ENCODE measurements around the gene PCBD2.
"Not testable (repeated sequence)": the region's sequence is repeated elsewhere in the genome, so short reads cannot be mapped to it uniquely, and the experiment has no call there.

Gene PCBD2

DNA sequence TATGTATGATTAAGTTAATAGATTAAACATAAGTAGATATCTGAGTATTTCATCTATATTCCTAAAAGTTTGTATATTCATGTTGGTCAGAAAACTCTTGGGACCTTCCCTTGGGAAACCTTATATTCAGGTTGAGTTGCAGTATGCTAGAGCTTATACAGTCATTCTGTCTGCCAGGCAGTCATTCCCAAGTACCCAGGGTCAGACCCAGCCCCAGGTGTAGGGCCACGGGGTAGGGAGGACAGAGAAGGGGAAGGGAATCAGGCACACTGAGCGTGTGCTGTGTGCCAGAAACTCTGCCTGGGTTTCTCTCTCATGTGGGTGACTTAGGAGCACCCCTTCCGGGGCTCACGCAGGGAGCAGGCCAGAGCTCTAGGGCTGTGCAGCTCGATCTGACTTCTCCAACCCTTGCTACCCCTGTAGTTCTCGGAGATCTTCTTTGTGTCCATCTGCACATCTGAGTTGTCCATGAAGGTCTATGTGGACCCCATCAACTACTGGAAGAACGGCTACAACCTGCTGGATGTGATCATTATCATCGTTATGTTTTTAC, 91.0 kb downstream of the PCBD2 start:
- no peak overlapping the region for H3K9ac ChIP-seq (ENCODE audit: low read depth, low read length)
- H3K9me3 ChIP-seq (ENCODE audit: control insufficient read depth, insufficient read depth, low read length): no peaks in the 10 kb centered on the region
- H3K4me3 ChIP-seq (ENCODE audit: low read depth, low read length): no peak overlapping the region
- H3K27me3 ChIP-seq (ENCODE audit: control insufficient read depth, insufficient read depth, low read length): no peaks in the 10 kb centered on the region
- no peaks in the 10 kb centered on the region for H3K4me1 ChIP-seq (ENCODE audit: control insufficient read depth, insufficient read depth, low read length)
- no peaks in the 10 kb centered on the region for H3K36me3 ChIP-seq (ENCODE audit: control insufficient read depth, insufficient read depth, low read length)

DNA sequence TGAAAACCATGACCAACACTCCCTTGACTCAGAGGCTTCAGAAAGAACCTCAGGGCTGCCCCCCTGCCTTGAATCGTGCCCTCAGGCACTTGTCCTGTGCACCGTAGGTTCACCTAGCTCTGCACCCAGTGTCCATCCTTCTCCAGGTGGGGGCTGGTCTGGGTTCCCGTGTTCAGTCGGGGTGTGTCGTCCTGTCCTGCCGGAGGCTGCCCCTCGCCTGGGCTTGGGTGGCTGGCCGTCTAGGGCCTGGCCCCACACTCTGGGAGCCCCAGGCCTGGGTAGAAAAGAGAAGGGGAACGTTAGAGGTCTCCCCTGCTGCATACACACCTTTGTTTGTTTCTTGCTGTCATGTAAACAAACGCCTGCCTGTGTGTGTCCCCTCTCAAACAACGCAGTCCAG, 92.1 kb downstream of the PCBD2 start:
- Histone ChIP-seq H3K9ac (ENCODE audit: low read depth, low read length) (no peak overlapping the region), H3K4me1 (ENCODE audit: control insufficient read depth, insufficient read depth, low read length) (no peaks in the 10 kb centered on the region), H3K4me3 (ENCODE audit: low read depth, low read length) (no peak overlapping the region), H3K36me3 (ENCODE audit: control insufficient read depth, insufficient read depth, low read length) (no peaks in the 10 kb centered on the region), H3K27me3 (ENCODE audit: control insufficient read depth, insufficient read depth, low read length) (no peaks in the 10 kb centered on the region), H3K9me3 (ENCODE audit: control insufficient read depth, insufficient read depth, low read length) (no peaks in the 10 kb centered on the region)

DNA sequence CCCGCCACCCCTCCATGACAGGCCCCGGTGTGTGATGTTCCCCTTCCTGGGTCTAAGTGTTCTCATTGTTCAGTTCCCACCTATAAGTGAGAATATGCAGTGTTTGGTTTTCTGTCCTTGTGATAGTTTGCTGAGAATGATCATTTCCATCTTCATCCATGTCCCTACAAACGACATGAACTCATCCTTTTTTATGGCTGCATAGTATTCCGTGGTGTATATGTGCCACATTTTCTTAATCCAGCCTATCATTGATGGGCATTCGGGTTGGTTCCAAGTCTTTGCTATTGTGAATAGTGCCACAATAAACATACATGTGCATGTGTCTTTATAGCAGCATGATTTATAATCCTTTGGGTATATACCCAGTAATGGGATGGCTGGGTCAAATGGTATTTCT, 93.1 kb downstream of the PCBD2 start:
- not testable (repeated sequence) for H3K4me1 ChIP-seq (ENCODE audit: control insufficient read depth, insufficient read depth, low read length); H3K4me3 ChIP-seq (ENCODE audit: low read depth, low read length); H3K36me3 ChIP-seq (ENCODE audit: control insufficient read depth, insufficient read depth, low read length); H3K9ac ChIP-seq (ENCODE audit: low read depth, low read length); H3K9me3 ChIP-seq (ENCODE audit: control insufficient read depth, insufficient read depth, low read length); H3K27me3 ChIP-seq (ENCODE audit: control insufficient read depth, insufficient read depth, low read length)

DNA sequence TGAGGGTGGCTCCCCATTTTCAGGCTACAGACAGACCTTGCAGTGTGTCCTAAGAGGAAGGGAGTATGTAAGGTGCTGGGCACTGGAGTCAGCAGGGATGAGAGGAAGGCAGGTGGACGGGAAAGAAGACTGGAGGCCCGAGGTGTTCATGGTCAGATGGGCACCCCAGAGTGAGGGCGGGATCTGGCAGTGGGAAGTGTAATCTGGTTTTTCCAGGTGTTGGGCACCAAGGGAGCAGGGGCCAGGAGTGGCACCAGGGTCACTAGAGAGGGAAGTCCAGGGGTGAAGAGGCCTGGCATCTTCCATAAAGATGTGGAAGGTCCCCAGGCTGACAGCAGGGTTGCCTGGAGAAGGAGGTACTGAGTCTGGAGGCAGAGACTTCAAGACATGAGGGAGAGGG, 99.4 kb downstream of the PCBD2 start:
- H3K9me3 ChIP-seq (ENCODE audit: control insufficient read depth, insufficient read depth, low read length): no peaks in the 10 kb centered on the region
- H3K36me3 ChIP-seq (ENCODE audit: control insufficient read depth, insufficient read depth, low read length): no peaks in the 10 kb centered on the region
- no peak overlapping the region for H3K4me3 ChIP-seq (ENCODE audit: low read depth, low read length)
- no peaks in the 10 kb centered on the region for H3K27me3 ChIP-seq (ENCODE audit: control insufficient read depth, insufficient read depth, low read length)
- H3K9ac ChIP-seq (ENCODE audit: low read depth, low read length): no peak overlapping the region
- no peaks in the 10 kb centered on the region for H3K4me1 ChIP-seq (ENCODE audit: control insufficient read depth, insufficient read depth, low read length)

DNA sequence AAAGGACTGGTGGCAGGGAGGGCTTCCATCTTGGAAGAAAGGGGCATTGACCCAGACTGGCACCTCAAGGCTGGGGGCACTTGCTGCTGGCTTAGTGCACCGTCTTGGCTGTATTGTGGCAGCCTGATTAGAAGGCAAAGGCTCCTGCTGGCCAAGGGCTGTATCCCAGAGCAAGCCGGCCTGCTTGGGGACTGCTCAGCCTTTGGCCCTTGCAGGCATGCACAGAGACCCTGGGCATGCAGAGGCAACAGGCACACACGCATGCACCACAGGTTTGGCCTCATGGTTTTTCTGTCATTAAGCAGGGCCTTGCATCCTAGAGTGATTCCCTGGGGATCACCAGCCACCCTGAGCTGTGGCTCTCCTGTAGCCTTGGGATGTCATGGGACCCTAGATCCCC, 100.1 kb downstream of the PCBD2 start:
- no peak overlapping the region for H3K4me3 ChIP-seq (ENCODE audit: low read depth, low read length)
- H3K9ac ChIP-seq (ENCODE audit: low read depth, low read length): no peak overlapping the region
- no peaks in the 10 kb centered on the region for H3K4me1 ChIP-seq (ENCODE audit: control insufficient read depth, insufficient read depth, low read length)
- no peaks in the 10 kb centered on the region for H3K36me3 ChIP-seq (ENCODE audit: control insufficient read depth, insufficient read depth, low read length)
- no peaks in the 10 kb centered on the region for H3K9me3 ChIP-seq (ENCODE audit: control insufficient read depth, insufficient read depth, low read length)
- H3K27me3 ChIP-seq (ENCODE audit: control insufficient read depth, insufficient read depth, low read length): no peaks in the 10 kb centered on the region

DNA sequence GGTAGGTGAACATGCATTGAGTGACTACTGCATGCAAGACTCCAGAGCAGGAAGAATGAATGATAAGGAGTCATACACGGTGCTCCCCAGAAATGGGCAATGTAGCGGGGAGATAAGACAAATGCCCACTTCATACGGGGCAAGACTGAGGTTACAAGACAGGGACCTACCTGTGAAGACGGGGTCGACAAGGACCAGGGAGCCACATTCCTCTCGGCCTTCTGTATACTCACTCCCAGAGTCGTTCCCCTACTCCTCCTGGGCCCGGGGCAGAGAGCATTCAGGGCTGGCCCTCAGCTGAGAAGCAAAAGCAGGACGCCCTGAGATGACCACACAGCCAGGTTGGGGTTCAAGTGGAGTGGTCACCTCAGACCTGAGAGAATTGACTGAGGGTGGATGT, 102.4 kb downstream of the PCBD2 start:
- H3K9ac ChIP-seq (ENCODE audit: low read depth, low read length): no peak overlapping the region
- H3K36me3 ChIP-seq (ENCODE audit: control insufficient read depth, insufficient read depth, low read length): no peaks in the 10 kb centered on the region
- H3K27me3 ChIP-seq (ENCODE audit: control insufficient read depth, insufficient read depth, low read length): no peaks in the 10 kb centered on the region
- H3K4me3 ChIP-seq (ENCODE audit: low read depth, low read length): no peak overlapping the region
- H3K4me1 ChIP-seq (ENCODE audit: control insufficient read depth, insufficient read depth, low read length): no peaks in the 10 kb centered on the region
- no peaks in the 10 kb centered on the region for H3K9me3 ChIP-seq (ENCODE audit: control insufficient read depth, insufficient read depth, low read length)

DNA sequence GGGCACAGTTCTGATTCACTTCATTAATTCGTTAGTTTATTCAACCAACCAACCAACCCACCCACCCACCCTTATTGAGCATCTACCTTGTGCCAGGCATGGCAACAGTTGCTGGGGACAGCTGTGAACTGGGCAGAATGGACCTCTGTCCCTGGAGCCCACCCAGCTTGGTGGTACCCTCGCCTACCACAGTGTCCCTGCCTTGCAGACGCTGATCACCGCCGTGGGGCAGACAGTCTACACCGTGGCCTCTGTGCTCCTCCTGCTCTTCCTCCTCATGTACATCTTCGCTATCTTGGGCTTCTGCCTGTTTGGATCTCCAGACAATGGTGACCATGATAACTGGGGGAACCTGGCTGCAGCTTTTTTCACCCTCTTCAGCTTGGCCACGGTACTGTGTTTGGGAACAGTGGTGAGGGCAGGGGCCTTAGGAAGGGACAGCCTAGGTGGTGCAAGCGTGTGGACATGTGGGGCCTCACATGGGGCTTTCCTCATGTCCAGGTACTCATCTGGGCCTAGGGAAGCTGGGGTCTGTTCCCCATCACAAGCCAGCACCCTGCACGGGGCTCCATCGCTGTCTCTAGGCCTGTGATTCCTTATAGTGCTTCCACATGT, 102.9 kb downstream of the PCBD2 start:
- Histone ChIP-seq H3K4me1 (ENCODE audit: control insufficient read depth, insufficient read depth, low read length) (no peaks in the 10 kb centered on the region), H3K4me3 (ENCODE audit: low read depth, low read length) (no peak overlapping the region), H3K9me3 (ENCODE audit: control insufficient read depth, insufficient read depth, low read length) (no peaks in the 10 kb centered on the region), H3K36me3 (ENCODE audit: control insufficient read depth, insufficient read depth, low read length) (no peaks in the 10 kb centered on the region), H3K27me3 (ENCODE audit: control insufficient read depth, insufficient read depth, low read length) (no peaks in the 10 kb centered on the region), H3K9ac (ENCODE audit: low read depth, low read length) (no peak overlapping the region)

DNA sequence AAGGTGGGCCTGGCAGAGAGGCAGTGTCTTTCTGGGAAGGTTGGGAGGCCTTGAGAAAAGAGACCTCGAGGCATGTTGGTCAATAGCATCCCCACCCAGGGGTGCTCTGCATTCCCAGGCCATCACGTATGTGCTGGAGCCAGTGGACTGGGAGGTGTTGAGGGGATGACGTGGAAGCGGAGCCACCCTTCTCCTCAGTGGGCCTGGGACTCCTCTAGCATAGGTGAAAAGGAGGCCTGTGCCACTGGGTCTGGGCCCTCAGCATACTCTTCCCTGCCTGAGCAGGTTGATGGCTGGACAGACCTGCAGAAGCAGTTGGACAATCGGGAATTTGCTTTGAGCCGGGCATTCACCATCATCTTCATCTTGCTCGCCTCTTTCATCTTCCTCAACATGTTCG, 103.6 kb downstream of the PCBD2 start:
- H3K4me1 ChIP-seq (ENCODE audit: control insufficient read depth, insufficient read depth, low read length): no peaks in the 10 kb centered on the region
- H3K27me3 ChIP-seq (ENCODE audit: control insufficient read depth, insufficient read depth, low read length): no peaks in the 10 kb centered on the region
- no peaks in the 10 kb centered on the region for H3K9me3 ChIP-seq (ENCODE audit: control insufficient read depth, insufficient read depth, low read length)
- no peak overlapping the region for H3K4me3 ChIP-seq (ENCODE audit: low read depth, low read length)
- H3K9ac ChIP-seq (ENCODE audit: low read depth, low read length): no peak overlapping the region
- no peaks in the 10 kb centered on the region for H3K36me3 ChIP-seq (ENCODE audit: control insufficient read depth, insufficient read depth, low read length)

DNA sequence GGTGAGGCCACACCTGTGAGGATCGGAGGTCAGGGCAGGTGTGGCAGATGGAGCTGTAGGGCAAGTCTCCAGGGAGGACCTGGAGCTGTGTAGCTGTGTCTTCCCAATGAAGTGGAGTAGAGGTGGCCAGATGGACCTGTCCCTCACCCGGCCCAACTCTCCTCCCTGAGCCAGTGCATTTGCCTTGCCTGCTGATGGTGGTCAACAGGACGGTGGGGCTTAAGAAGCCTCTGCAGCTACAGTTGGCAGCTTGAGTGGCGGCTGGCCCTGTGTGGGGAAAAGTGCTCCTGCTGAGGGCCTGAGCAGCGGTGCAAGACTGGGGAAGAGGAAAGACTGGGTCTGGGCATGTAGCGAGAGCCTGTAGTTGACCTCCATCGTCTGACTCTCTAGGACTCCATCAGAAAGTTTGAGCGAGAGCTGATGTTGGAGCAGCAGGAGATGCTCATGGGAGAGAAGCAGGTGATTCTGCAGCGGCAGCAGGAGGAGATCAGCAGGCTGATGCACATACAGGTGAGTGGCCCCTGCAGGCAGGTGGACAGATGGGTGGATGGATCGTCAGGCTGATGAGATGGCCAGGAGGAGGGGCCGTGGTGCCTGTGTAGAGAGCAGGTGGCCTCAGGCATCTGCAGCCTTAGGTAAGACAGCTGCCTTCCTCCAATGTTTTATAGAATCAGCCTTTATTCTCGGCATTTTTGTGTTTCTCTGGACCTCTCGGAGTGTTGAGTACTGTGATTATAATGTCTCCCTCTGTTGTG, 104.2 kb downstream of the PCBD2 start:
- Histone ChIP-seq H3K9me3 (ENCODE audit: control insufficient read depth, insufficient read depth, low read length) (no peaks in the 10 kb centered on the region), H3K27me3 (ENCODE audit: control insufficient read depth, insufficient read depth, low read length) (no peaks in the 10 kb centered on the region), H3K4me1 (ENCODE audit: control insufficient read depth, insufficient read depth, low read length) (no peaks in the 10 kb centered on the region), H3K9ac (ENCODE audit: low read depth, low read length) (no peak overlapping the region), H3K4me3 (ENCODE audit: low read depth, low read length) (no peak overlapping the region), H3K36me3 (ENCODE audit: control insufficient read depth, insufficient read depth, low read length) (no peaks in the 10 kb centered on the region)

DNA sequence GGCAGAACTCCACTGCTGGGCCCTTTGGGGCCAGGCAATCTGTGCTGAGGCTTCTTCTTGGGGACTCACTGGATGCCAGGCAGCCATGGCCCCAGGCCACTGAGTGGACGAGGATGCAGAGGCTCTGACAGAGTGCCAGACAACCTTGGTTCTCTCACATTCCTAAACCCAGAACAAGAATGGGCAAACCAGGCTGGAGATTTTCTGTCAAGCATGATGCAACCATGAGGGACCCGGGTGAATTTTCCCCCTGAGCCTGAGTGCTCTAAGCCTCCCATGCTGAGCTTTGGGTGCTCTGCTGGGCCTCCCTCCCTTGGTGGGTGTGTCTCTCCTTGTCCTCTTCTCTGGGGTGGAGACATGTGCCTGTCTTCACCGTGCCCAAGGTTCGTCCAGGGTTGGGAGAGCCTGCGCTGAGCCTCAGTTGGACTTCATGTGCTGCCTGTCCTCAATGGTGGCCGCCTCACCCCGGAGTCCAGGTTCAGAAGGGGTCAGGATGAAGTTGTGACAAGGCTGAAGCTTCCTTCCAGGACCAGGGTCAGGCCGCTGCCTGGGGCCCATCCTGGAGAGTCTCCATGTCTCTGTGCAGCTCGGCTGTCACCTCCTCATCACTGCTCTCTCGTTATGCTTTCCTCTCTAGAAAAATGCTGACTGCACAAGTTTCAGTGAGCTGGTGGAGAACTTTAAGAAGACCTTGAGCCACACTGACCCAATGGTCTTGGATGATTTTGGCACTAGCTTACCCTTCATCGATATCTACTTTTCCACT, 105.0 kb downstream of the PCBD2 start:
- Histone ChIP-seq H3K36me3 (ENCODE audit: control insufficient read depth, insufficient read depth, low read length) (no peaks in the 10 kb centered on the region), H3K4me1 (ENCODE audit: control insufficient read depth, insufficient read depth, low read length) (no peaks in the 10 kb centered on the region), H3K4me3 (ENCODE audit: low read depth, low read length) (no peak overlapping the region), H3K27me3 (ENCODE audit: control insufficient read depth, insufficient read depth, low read length) (no peaks in the 10 kb centered on the region), H3K9ac (ENCODE audit: low read depth, low read length) (no peak overlapping the region), H3K9me3 (ENCODE audit: control insufficient read depth, insufficient read depth, low read length) (no peaks in the 10 kb centered on the region)

DNA sequence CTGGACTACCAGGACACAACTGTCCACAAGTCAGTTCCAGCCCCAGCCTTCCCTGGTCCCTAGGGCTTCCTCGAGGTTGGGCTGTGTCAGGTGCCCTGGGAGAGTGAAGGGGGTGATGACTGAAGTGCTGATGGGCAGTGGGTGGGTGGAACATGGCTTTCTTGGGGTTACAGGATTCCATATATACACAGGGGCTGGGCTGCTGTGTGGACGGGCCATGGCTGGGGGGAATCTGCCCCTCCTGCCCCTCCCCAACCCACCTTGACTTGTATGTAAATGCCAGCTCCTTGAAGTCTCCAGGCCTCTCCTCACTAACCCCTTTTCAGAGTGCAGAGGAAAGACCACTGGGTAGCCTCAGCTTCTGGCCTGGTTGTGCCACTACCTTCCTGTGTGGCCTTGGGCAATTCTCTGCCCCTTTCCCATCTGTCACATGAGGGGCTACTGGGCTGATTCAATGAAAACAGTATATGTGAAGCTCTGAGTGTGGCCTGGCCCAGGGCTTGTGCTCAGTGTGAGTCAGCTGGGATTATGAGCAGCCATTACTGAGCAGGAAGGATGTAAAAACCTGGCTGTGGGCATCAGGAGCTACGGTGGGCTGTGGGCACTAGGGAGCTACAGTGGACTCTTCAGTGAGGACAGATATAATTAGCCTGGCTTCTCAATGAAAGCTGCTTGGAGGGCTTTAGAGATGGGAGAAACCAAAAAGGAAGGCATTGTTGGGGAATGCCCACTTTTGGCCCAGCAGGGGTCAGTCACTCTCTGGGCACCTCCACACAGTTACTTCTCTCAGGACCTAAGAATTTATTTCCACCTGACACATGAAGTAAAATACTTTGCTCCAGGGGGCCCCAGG, 105.8 kb downstream of the PCBD2 start:
- H3K36me3 ChIP-seq (ENCODE audit: control insufficient read depth, insufficient read depth, low read length): no peaks in the 10 kb centered on the region

More for the DNA sequence above, 105.8 kb downstream of the PCBD2 start:
- no peaks in the 10 kb centered on the region for H3K9me3 ChIP-seq (ENCODE audit: control insufficient read depth, insufficient read depth, low read length)
- H3K27me3 ChIP-seq (ENCODE audit: control insufficient read depth, insufficient read depth, low read length): no peaks in the 10 kb centered on the region
- no peak overlapping the region for H3K9ac ChIP-seq (ENCODE audit: low read depth, low read length)
- no peaks in the 10 kb centered on the region for H3K4me1 ChIP-seq (ENCODE audit: control insufficient read depth, insufficient read depth, low read length)
- H3K4me3 ChIP-seq (ENCODE audit: low read depth, low read length): no peak overlapping the region
